H7 (cell line): Measurements from ENCODE around the gene VWA3A. TPM values are rescaled to one million over a fixed set of nuclear protein-coding genes. Genes with fewer than 3 reads are reported as not detected.
A peak's percentile ranks its signal among the peaks of the same experiment; 100 is the strongest.
"Not testable (repeated sequence)": the region's sequence is repeated elsewhere in the genome, so short reads cannot be mapped to it uniquely, and the experiment has no call there.

Source experiments
- DNase-seq: peaks from one replicate; pipeline ENCODE4 v3.0.0; 2012
- H3K27me3 ChIP-seq: 2 replicates; pipeline ENCODE4 v1.6.0; 2011; ENCODE audit warnings: mild to moderate bottlenecking, low read length; ENCODE audit not compliant: control insufficient read depth, insufficient read depth
- H3K36me3 ChIP-seq: replicated peaks from 2 replicates; pipeline ENCODE4 v1.5.1; 2011; ENCODE audit warnings: low read length; ENCODE audit not compliant: control insufficient read depth, insufficient read depth
- H3K4me3 ChIP-seq: 2 replicates; pipeline ENCODE4 v1.5.1; 2011; ENCODE audit warnings: low read depth, mild to moderate bottlenecking, control low read depth, low read length, moderate library complexity; ENCODE audit not compliant: insufficient read depth
- total RNA-seq: library from RNA; depleted of rRNA; stranded (reverse); fragments of >200 nt; shearing (Covaris generic); gene quantifications from 2 replicates; pipeline ENCODE4 v1.2.3, GENCODE V29; 2014; rRNA removed

Gene VWA3A, protein sequence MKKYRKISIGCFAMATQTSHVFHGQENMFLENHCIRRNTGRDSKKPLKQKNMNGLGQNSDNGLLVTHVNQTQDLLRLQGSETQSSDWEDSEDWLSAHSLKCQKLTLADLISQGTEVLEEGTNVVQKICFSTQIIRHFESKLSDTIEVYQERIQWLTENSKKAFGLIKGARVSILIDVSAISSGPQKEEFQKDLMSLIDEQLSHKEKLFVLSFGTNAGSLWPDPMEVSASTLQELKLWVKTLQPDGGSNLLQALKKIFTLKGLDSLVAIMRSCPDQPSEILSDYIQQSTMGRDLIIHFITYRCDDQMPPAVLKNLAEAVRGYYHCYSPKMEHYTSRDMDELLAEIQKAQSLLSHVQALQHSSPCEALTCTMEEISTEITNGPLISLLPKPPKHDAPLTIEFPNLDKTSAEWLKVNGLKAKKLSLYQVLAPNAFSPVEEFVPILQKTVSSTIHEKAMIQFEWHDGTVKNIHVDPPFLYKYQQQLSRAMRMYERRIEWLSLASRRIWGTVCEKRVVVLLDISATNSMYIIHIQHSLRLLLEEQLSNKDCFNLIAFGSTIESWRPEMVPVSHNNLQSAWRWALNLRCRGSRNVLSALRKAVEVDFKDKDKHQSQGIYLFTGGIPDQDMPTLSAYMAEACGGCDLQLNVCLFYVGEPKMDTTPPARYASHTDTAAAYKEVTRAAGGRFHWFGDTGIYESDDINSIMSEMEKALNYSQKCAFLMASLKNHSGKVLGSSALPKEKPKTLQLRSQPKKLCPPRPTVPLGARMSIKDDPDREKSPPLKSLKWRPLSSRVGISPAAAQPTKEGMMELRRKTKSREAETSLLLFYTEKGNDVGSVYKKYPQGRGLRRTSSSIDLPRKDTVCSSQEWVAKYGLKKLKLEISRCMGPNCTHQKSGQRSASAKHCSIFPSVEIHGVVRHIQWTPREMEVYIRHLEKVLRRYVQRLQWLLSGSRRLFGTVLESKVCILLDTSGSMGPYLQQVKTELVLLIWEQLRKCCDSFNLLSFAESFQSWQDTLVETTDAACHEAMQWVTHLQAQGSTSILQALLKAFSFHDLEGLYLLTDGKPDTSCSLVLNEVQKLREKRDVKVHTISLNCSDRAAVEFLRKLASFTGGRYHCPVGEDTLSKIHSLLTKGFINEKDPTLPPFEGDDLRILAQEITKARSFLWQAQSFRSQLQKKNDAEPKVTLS
- 0.24 TPM in 1 of 2 replicates, not detected in the other for total RNA-seq

DNA sequence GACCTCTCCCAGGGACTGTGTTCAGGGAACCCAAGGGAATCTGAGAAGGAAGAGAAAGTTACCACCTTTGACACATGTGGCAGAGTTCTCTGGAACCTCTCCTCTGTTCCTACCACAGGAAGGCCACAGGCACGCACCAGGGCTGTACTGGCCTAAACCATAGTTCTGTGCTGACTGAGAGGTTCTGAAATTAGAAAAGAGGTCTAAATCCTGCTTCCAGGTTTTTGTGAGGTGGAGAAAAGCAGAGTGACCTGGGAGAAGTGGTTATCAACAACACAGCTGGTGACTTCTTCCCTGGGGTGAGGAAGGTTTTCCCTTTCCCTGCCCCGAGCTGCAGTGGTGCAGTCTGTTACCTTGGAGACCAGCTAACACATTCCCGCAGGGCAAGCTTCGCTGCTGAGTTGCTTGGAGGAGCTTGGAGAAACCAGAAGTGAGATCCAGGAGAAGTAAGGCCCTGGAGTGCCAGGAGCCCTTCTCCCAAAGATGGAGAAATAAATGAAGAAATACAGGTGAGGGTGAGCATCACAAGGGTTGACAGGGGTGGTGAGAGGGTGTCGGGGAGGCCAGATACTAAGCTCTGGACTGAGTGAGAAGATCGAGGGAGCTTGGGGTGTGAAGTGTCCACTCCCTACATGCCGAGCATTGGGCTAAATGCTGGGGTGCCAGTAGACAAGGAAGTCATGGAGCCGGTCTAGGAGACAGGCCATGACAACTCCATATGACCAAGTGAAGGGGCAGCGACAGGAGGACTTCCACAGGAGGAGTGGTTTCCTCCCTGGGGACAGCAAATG is at the start of gene VWA3A:
VWA3A (plus strand) TSS at position 399 of the 791 bp plus-strand sequence; CDS start at position 496, 97 bp downstream.
- Histone ChIP-seq H3K36me3 (no peaks in the 10 kb centered on the region), H3K4me3 (no peak within 1 kb of the TSS), H3K27me3 (no peaks in the 10 kb centered on the region)
- DNase-seq, result peak; percentile 27

DNA sequence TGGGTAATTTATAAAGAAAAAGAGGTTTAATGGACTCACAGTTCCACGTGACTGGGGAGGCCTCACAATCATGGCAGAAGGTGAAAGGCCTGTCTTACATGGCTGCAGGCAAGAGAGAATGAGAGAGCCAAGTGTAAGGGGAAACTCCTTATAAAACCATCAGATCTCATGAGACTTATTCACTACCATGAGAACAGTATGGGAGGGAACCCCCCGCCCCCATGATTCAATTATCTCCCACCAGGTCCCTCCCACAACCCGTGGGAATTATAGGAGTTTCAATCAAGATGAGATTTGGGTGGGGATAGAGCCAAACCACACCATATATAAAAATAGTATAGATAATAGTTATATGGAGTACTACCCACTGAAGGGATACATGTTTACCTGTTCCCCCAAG is 48.5 kb upstream of the VWA3A start:
- H3K4me3 ChIP-seq, H3K27me3 ChIP-seq, DNase-seq, H3K36me3 ChIP-seq: not testable (repeated sequence)

DNA sequence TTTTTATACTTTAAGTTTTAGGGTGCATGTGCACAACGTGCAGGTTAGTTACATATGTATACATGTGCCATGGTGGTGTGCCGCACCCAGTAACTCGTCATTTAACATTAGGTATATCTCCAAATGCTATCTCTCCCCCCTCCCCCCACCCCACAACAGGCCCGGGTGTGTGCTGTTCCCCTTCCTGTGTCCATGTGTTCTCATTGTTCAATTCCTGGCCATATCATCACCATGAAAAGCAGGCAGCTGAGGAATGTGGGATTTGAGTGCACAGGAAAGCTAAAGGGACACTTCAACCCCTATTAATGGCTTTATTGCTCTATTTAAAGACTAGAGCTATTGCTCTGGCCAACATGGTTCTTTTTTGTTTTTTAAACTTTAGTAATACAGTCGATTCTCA is 46.5 kb upstream of the VWA3A start:
- not testable (repeated sequence) for H3K36me3 ChIP-seq, DNase-seq, H3K4me3 ChIP-seq, H3K27me3 ChIP-seq

DNA sequence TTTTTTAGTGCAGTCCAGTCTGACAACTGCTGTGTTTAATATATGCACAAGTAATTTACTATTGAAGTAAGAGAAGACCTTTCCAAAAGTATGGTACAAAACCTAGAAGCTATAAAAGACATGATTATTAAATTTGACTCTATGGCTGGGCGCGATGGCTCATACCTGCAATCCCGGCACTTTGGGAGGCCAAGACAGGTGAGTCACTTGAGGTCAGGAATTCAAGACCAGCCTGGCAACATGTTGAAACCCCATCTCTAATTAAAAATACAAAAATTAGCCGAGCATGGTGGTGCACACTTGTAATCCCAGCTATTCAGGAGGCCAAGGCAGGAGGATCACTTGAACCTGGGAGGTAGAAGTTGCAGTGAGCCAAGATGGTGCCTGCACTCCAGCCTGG is 41.4 kb upstream of the VWA3A start:
- DNase-seq, result no peak
- no peaks in the 10 kb centered on the region for H3K27me3 ChIP-seq
- H3K36me3 ChIP-seq, result no peaks in the 10 kb centered on the region
- no peak overlapping the region for H3K4me3 ChIP-seq

DNA sequence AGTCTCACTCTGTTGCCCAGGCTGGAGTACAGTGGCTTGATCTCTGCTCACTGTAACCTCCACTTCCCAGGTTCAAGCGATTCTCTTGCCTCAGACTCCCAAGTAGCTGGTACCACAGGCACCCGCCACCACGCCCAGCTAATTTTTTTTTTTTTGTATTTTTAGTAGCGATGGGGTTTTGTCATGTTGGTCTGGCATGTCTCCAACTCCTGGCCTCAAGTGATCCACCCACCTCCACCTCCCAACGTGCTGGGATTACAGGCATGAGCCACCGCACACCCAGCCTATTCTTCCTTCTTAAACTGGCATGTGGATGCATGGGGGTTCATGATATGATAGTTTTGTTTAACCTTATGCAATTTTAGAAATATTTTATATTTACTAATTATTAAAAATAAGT is 39.4 kb upstream of the VWA3A start:
- no peak for DNase-seq
- H3K27me3 ChIP-seq, result no peaks in the 10 kb centered on the region
- H3K36me3 ChIP-seq, result no peaks in the 10 kb centered on the region
- no peak overlapping the region for H3K4me3 ChIP-seq

DNA sequence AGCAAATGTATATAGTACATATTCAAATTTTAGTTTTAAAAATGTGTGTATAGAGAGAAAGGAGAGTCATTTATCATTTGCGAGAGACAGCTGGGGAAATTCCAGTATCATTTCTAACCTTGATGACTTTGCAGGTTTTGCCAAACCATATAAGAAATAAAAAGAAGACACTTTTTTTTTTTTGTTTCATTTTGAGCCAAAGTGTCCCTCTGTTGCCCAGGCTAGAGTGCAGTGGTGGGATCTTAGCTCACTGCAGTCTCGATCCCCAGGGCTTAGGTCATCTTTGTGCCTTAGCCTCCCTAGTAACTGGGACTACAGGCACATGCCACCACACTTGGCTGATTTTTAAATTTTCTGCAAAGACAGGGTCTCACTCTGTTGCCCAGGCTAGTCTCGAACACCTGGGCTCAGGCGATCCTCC is 38.4 kb upstream of the VWA3A start:
- Histone ChIP-seq H3K36me3 (no peaks in the 10 kb centered on the region), H3K27me3 (no peaks in the 10 kb centered on the region), H3K4me3 (no peak overlapping the region)
- no peak for DNase-seq

DNA sequence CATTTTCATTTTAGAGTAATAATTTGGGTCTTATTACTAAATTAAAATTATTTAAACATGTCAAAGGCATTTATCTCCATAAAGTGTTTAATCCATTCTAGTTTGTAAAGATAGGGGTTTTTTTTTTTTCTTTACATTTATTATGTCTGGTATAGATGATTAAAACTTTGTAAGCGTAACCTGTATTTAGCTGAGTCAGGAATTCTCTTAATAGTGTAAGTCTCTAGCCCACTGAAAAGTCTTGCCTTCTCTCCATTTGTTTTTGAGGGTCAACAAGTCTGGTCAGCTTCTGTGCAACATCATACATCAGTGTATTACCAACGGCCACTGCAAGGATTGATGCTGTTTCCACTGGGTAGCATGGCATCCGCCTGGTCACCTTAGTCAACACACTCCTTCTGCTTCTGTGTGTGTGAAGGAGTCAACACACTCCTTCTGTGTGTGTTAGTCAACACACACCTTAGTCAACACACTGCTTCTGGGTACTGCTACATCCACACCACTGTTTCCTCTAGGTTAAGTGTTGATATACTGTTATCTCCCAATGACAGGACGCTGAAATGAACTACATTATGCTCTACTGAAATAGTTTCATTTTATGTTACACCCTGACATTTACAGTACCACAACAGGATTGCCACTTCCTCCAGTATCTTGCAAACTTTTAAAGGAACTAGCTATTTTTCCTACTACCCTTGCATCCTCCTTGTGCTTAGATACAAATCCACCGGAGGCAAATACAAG is 37.3 kb upstream of the VWA3A start:
- H3K4me3 ChIP-seq, result no peak overlapping the region
- DNase-seq, result no peak
- no peaks in the 10 kb centered on the region for H3K27me3 ChIP-seq
- no peaks in the 10 kb centered on the region for H3K36me3 ChIP-seq

DNA sequence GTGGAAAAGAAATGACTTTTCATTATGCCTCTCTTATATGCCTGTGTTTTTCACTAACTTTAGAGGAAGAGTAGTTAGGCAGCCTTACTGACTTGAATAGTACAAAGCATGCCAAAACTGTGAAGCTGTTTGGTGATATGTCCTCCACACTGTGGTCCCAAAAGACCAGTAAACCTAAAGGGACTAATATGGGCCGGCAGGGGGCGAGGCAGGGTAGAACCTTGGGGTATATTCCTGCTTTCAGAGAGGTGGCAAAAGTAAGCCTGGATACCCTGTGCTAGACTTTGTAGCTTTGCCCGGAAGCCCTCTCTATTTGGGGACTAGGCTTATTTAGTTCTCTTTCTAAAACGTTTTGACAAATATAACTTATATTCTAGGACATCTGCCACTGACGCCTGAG is 36.5 kb upstream of the VWA3A start:
- no peaks in the 10 kb centered on the region for H3K27me3 ChIP-seq
- peak; percentile 49 for DNase-seq

DNA sequence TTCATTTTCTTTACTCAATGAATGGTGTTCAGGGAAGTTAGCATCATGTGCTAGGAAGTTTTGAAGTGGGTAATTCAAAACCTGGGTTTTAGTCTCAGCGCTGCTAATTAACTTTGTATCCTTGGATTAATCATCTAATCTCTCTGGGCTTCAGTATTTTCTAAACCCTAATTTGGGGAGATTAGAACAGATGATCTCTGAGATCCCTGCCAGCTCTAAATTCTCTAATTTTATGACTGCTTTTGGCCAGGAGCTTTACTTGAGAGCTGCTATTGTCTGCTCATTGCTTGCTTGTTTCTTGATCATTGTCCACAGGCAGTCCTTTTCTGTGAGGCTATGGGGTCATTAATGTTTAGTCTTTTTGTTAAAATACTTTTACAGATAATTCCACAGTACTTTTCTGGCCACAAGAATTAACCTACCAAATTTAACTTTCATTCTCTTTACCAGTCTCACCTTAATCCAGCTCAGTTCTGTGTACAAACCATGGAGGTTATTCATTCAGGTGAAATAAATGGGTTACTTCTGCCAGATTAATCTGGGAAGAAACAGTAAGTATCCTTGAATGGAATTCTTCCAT is 28.4 kb upstream of the VWA3A start:
- Histone ChIP-seq H3K4me3 (no peak overlapping the region), H3K27me3 (no peaks in the 10 kb centered on the region), H3K36me3 (no peaks in the 10 kb centered on the region)
- DNase-seq, result no peak

More for the DNA sequence above, 36.5 kb upstream of the VWA3A start:
- no peaks in the 10 kb centered on the region for H3K36me3 ChIP-seq
- no peak overlapping the region for H3K4me3 ChIP-seq

DNA sequence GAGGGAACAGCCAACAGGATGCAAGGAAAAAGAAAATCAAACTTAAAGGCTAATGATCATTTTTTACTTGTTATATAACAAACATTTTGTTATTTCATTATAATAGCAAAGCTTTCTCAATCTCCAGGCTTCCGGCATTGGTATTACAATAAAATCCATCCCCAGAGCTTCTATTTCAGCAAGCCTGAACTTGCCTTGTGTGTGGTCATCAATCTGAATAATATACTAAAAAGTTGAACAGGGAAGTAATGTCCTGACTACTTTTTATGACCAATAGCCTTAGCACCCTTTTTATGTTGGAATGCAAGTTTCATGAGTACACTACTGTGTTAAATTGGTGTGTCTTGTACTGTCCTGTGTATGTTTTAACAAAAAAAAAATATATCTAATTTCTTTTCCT is 27.1 kb upstream of the VWA3A start:
- no peaks in the 10 kb centered on the region for H3K27me3 ChIP-seq
- no peak for DNase-seq

DNA sequence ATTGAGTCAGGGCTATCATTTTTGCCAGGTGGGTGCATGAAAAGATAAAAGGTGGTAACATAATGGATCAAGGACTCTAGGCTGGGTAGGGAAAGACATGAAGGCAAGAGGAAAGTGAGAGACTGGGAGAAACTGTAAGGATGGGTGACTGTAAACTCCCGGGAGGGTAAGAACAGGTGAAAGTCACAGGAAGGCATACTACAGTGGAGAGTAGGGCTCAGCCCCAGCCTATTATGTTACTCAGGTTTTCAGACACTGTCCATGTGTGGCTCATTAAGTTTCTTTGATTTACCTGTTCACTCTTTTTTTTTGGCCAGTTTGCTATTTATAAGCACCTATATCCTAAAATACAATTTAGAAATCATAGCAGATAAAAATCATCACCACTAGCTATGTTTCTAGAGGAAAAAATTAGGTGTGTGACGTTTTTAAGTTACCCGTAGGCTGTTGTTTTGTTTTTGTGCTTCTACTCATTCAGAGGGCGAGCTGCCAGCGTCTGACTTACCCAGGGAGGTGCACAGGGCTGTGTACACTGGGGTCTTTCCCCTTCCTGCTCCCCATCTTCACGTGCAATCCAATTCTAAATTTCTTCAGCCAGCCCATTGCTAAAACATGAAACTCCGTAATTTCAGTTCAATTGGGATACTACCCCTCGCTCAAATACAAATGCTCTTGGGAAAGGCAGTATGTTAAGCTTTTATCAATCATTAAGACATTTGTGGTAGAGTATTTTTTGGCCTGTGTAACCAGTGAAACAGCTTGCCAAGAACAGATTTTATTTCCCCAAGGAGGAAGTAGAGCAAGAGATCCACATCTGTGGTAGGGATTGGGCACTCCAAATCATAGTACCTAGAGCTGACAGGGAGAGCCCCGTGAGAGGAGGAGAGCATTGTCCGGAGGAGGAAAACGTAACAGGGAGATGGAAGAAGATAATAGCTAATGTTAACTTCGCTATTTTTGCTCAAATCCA is 21.7 kb upstream of the VWA3A start:
- DNase-seq, result no peak
- H3K36me3 ChIP-seq, result no peaks in the 10 kb centered on the region
- H3K27me3 ChIP-seq, result no peaks in the 10 kb centered on the region
- H3K4me3 ChIP-seq, result no peak overlapping the region

More for the DNA sequence above, 27.1 kb upstream of the VWA3A start:
- no peaks in the 10 kb centered on the region for H3K36me3 ChIP-seq
- no peak overlapping the region for H3K4me3 ChIP-seq

DNA sequence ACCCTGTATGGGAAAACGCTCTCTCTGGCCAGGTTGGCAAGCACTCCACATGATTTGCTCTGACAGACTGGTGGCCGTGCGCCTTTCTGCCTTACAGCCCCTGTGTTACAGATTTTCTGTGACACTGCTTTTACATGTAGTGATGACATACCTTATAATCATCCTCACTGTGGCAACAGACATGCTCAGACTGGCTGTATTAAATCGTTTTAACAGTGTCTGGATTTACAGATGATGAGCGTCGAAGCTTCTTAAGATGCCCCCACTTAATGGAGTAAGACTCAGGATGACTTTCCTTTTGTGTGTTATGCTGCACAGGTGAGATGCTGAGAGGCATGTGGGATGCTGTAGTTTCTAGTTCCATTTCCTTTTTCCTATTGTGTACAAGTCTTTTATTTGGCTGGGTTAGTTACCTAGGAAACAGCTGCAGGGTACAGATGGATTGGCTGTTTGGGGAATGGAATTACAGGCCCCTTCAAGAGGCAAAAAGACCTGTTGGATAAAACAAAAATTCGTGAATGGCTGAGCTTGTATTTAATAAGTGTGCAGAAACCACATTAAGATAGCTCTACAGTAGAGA is 20.9 kb upstream of the VWA3A start:
- H3K36me3 ChIP-seq, result no peaks in the 10 kb centered on the region
- no peaks in the 10 kb centered on the region for H3K27me3 ChIP-seq
- no peak for DNase-seq
- H3K4me3 ChIP-seq, result no peak overlapping the region
